Left lung (tissue), 10 donors: ENCODE data around the gene PGRMC2. TPM values are rescaled to one million over a fixed set of nuclear protein-coding genes. Genes with fewer than 3 reads are reported as not detected.
A peak's percentile ranks its signal among the peaks of the same experiment; 100 is the strongest.

Experiments
- ATAC-seq: fragments of 200-7000 bp; cut with Tn5 transposase; one replicate; pipeline ENCODE4 v1.9.1; 2020; ENCODE audit warnings: moderate library complexity
- DNase-seq, 4 donors: peaks; one replicate each; pipeline ENCODE4 v3.0.0-alpha.2; 2013 to 2020
- H3K27ac ChIP-seq, 2 donors: fragments of 200-600 bp; sonication (generic) in 1 of 2; one replicate each; pipeline versions ENCODE4 v1.5.0 to v1.8.0; 2020 to 2021
- H3K27me3 ChIP-seq, 2 donors: fragments of 200-600 bp; sonication (generic) in 1 of 2; one replicate each; pipeline versions ENCODE4 v1.5.0 to v1.8.0; 2020 to 2021
- H3K36me3 ChIP-seq, 2 donors: fragments of 200-600 bp; sonication (generic) in 1 of 2; one replicate each; pipeline versions ENCODE4 v1.5.0 to v1.8.0; 2020 to 2021
- H3K4me1 ChIP-seq, 2 donors: fragments of 200-600 bp; one replicate each; pipeline ENCODE4 v1.8.0; 2021
- H3K4me3 ChIP-seq, 2 donors: fragments of 200-600 bp; sonication (generic) in 1 of 2; one replicate each; pipeline versions ENCODE4 v1.5.0 to v1.8.0; 2020 to 2021; ENCODE audit warnings: mild to moderate bottlenecking in 1 of 2
- H3K9me3 ChIP-seq, 2 donors: fragments of 200-600 bp; sonication (generic) in 1 of 2; one replicate each; pipeline versions ENCODE4 v1.5.0 to v1.8.0; 2020 to 2021
- CTCF ChIP-seq, 2 donors: fragments of 200-600 bp; sonication (generic) in 1 of 2; IDR thresholded peaks; one replicate each; pipeline versions ENCODE4 v1.5.0 to v1.8.0; 2021; ENCODE audit warnings: antibody characterized with exemption in 2 of 2
- intact Hi-C, 2 donors: fragments of 100-400 bp; cut with DNase I; formaldehyde crosslinking; loops; one replicate each; pipeline versions ENCODE4 v1.11.2 to v1.14.2; 2022
- polyA plus RNA-seq, 6 donors: library from polyadenylated mRNA; unstranded; fragments of 120-200 nt; gene quantifications; one replicate each; pipeline ENCODE4 v1.2.1, GENCODE V29; 2013; ENCODE audit not compliant: insufficient read length in 6 of 6
- total RNA-seq, 2 donors: library from RNA; stranded (reverse); fragmentation: NEBNext Ultra II Directional; extraction: Animal tissue kit (Norgen Biotek cat#: 25700); gene quantifications; one replicate each; pipeline ENCODE4 v1.2.1, GENCODE V29; 2021
- donor health status: DM: no; HTN: yes; CAD: no.
- donor health status: DM: no; HTN: no; CAD: no.

The PGRMC2 gene
- total and polyA plus RNA-seq, 8 donors = 59.7 to 84.5 (median 77.4) TPM

GRCh38 chr4:128228845-128229795 lies 58.5 kb downstream of the PGRMC2 start:
- Histone ChIP-seq H3K27ac (no peak overlapping the region), H3K27me3 (no peaks in the 10 kb centered on the region), H3K4me1 (no peaks in the 10 kb centered on the region), H3K4me3 (no peak overlapping the region), H3K36me3 (no peaks in the 10 kb centered on the region), H3K9me3 (no peaks in the 10 kb centered on the region)
- intact Hi-C loops = no loop called here
- TF ChIP-seq CTCF (IDR thresholded peaks at IDR 0.05) = no peak
- DNase-seq (no peak), ATAC-seq (peak; percentile 38)

- intact Hi-C loops = no loop called here
- no peaks in the 10 kb centered on the region for H3K36me3 ChIP-seq
- no peaks in the 10 kb centered on the region for H3K27me3 ChIP-seq
- DNase-seq (peak in 1 of 4 donors; percentile 15), ATAC-seq (peak; percentile 80)
- no peak for TF ChIP-seq CTCF (IDR thresholded peaks at IDR 0.05)
- no peaks in the 10 kb centered on the region for H3K9me3 ChIP-seq
- no peaks in the 10 kb centered on the region for H3K4me1 ChIP-seq
- H3K4me3 ChIP-seq = no peak overlapping the region
- H3K27ac ChIP-seq = no peak overlapping the region
Measured at GRCh38 chr4:128227991-128228571, 59.5 kb downstream of the PGRMC2 start.

GRCh38 chr4:128225148-128225547 lies 62.5 kb downstream of the PGRMC2 start:
- Histone ChIP-seq H3K27ac (no peak overlapping the region), H3K4me3 (no peak overlapping the region), H3K9me3 (no peaks in the 10 kb centered on the region), H3K4me1 (no peaks in the 10 kb centered on the region), H3K27me3 (no peaks in the 10 kb centered on the region), H3K36me3 (no peaks in the 10 kb centered on the region)
- peak in 1 of 4 donors; percentile 12 for DNase-seq
- peak; percentile 57 for ATAC-seq
- no peak for TF ChIP-seq CTCF (IDR thresholded peaks at IDR 0.05)
- intact Hi-C loops = no loop called here

- intact Hi-C loops = no loop called here
- no peak overlapping the region for H3K4me3 ChIP-seq
- ATAC-seq = no peak
- no peak for DNase-seq
- no peak overlapping the region for H3K27ac ChIP-seq
- H3K27me3 ChIP-seq = no peaks in the 10 kb centered on the region
- no peaks in the 10 kb centered on the region for H3K36me3 ChIP-seq
- no peak for TF ChIP-seq CTCF (IDR thresholded peaks at IDR 0.05)
- no peaks in the 10 kb centered on the region for H3K9me3 ChIP-seq
- no peaks in the 10 kb centered on the region for H3K4me1 ChIP-seq
Measured at GRCh38 chr4:128221586-128221985, 66.0 kb downstream of the PGRMC2 start.
